Thyroid gland (tissue), 4 donors: Measurements from ENCODE around the gene HNRNPA2B1. TPM values are rescaled to one million over a fixed set of nuclear protein-coding genes. Genes with fewer than 3 reads are reported as not detected.
A peak's percentile ranks its signal among the peaks of the same experiment; 100 is the strongest.

Experiments used
- DNase-seq, 2 donors: peaks; one replicate each; pipeline ENCODE4 v3.0.0-alpha.2; 2019
- H3K27ac ChIP-seq, 3 donors: fragments of 200-600 bp; sonication (generic); 1 replicate in 2 of 3; 2 replicates in 1 of 3; pipeline ENCODE4 v1.5.1; 2016 to 2019; ENCODE audit warnings: mild to moderate bottlenecking in 1 of 3, moderate library complexity in 1 of 3
- H3K27me3 ChIP-seq: fragments of 200-600 bp; sonication (generic); one replicate; pipeline ENCODE4 v1.5.1; 2019
- H3K36me3 ChIP-seq, 2 donors: fragments of 200-600 bp; sonication (generic); one replicate each; pipeline ENCODE4 v1.5.1; 2016 to 2019
- H3K4me1 ChIP-seq, 2 donors: fragments of 200-600 bp; sonication (generic); one replicate each; pipeline ENCODE4 v1.5.1; 2017 to 2019
- H3K4me3 ChIP-seq, 3 donors: fragments of 200-600 bp; sonication (generic); replicated peaks in 1 of 3; 1 replicate in 2 of 3; 2 replicates in 1 of 3; pipeline ENCODE4 v1.5.1; 2016; ENCODE audit warnings: mild to moderate bottlenecking in 1 of 3
- H3K9me3 ChIP-seq: fragments of 200-600 bp; sonication (generic); one replicate; pipeline ENCODE4 v1.5.1; 2017
- POLR2A ChIP-seq, 2 donors: fragments of 450-650 bp; IDR thresholded peaks; one replicate each; pipeline ENCODE4 v1.6.1; 2017; ENCODE audit warnings: antibody characterized with exemption in 2 of 2, mild to moderate bottlenecking in 2 of 2, moderate library complexity in 1 of 2
- WGBS, 2 donors: methylation state at CpG; one replicate each; pipeline ENCODE4 v1.1.5; 2017; 5-methylcytosine and 5-hydroxymethylcytosine counted together
- intact Hi-C: fragments of 100-400 bp; cut with DNase I; formaldehyde crosslinking; loops from one replicate; pipeline ENCODE4 v1.15.1; 2023
- total RNA-seq, 4 donors: library from RNA; depleted of rRNA; stranded (reverse); fragments of >200 nt; gene quantifications; one replicate each; pipeline ENCODE4 v1.2.3, GENCODE V29; 2016
- TF ChIP-seq, protein P1 (sequence below), 6 experiments: fragments of 200-600 bp in 3 of 6; fragments of 450-650 bp in 3 of 6; sonication (generic) in 3 of 6; IDR thresholded peaks; one replicate each; pipeline ENCODE4 v1.5.1; 2016 to 2019; ENCODE audit warnings: antibody characterized with exemption in 6 of 6, mild to moderate bottlenecking in 2 of 6, inconsistent platforms in 1 of 6, moderate library complexity in 1 of 6

The HNRNPA2B1 gene
- total RNA-seq, 4 donors from 2014 or later = 192 to 303 (median 239) TPM

- peak; percentile 80 to 81 for DNase-seq
- H3K9me3 ChIP-seq = no peaks in the 10 kb centered on the region
- TF ChIP-seq, protein P1, sequence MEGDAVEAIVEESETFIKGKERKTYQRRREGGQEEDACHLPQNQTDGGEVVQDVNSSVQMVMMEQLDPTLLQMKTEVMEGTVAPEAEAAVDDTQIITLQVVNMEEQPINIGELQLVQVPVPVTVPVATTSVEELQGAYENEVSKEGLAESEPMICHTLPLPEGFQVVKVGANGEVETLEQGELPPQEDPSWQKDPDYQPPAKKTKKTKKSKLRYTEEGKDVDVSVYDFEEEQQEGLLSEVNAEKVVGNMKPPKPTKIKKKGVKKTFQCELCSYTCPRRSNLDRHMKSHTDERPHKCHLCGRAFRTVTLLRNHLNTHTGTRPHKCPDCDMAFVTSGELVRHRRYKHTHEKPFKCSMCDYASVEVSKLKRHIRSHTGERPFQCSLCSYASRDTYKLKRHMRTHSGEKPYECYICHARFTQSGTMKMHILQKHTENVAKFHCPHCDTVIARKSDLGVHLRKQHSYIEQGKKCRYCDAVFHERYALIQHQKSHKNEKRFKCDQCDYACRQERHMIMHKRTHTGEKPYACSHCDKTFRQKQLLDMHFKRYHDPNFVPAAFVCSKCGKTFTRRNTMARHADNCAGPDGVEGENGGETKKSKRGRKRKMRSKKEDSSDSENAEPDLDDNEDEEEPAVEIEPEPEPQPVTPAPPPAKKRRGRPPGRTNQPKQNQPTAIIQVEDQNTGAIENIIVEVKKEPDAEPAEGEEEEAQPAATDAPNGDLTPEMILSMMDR (IDR thresholded peaks at IDR 0.05) = no peak
- TF ChIP-seq POLR2A (IDR thresholded peaks at IDR 0.05) = no peak
Measured at GRCh38 chr7:26147030-26147429, 53.5 kb downstream of the HNRNPA2B1 start.

GRCh38 chr7:26145238-26145637 lies 55.3 kb downstream of the HNRNPA2B1 start:
- no peaks in the 10 kb centered on the region for H3K9me3 ChIP-seq
- 85 to 90% methylated on average over 4 of the region's 4 CpGs for whole genome bisulfite sequencing, 2 donors
- no peaks in the 10 kb centered on the region for H3K27me3 ChIP-seq
- H3K4me1 ChIP-seq = peaks cover 0 to 8% of the 10 kb centered on the region in 2 donors
- DNase-seq = no peak
- no peaks in the 10 kb centered on the region for H3K36me3 ChIP-seq
- H3K27ac ChIP-seq = no peak overlapping the region
- no peak overlapping the region for H3K4me3 ChIP-seq
- TF ChIP-seq POLR2A (IDR thresholded peaks at IDR 0.05) = no peak
- TF ChIP-seq, protein P1 (IDR thresholded peaks at IDR 0.05) = no peak
- intact Hi-C loops = no loop called here

More at GRCh38 chr7:26147030-26147429, 53.5 kb downstream of the HNRNPA2B1 start:
- peaks cover 0 to 7% of the 10 kb centered on the region in 2 donors for H3K4me1 ChIP-seq
- H3K27ac ChIP-seq = no peak overlapping the region
- 70 to 88% methylated on average over 1 of the region's 1 CpG for WGBS, 2 donors
- H3K4me3 ChIP-seq = no peak overlapping the region
- H3K36me3 ChIP-seq = no peaks in the 10 kb centered on the region
- no peaks in the 10 kb centered on the region for H3K27me3 ChIP-seq
- intact Hi-C loops = no loop called here

DNA sequence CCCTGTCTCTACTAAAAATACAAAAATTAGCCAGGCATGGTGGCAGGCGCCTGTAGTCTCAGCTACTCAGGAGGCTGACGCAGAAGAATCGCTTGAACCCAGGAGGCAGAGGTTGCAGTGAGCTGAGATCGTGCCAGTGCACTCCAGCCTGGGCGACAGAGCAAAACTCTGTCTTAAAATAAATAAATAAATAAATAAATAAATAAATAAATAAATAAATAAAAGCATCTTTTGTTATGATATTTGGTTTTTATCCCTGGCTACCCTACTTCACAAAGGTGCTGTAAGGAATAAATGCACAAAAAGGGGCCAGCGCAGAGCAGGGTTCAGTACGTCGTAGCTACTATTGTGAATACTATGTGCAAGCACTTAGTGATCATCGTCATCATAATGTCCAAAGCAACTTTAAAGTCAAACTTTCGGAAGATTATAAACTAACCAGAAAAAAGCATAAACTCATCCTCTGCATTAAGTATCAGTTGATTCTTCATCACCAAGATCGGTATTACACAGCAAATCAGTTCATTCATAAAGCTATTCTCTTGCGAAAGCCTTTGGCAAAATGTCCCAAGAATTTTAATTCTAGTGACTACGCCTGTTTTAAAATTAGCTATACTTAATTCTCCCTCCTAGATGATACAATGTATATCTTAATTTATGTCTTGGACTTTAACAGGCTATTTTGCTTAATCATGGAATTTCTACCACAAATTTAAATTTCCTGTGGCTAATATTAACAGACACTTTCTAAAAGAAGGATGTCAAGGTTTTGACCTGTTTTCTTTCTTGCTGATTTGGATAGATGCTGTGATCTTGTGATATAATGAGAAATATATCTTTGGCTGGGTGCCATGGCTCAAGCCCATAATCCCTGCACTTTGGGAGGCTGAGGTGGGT lies 56.1 kb downstream of the HNRNPA2B1 start:
- Histone ChIP-seq H3K9me3 (no peaks in the 10 kb centered on the region), H3K36me3 (no peaks in the 10 kb centered on the region), H3K27ac (no peak overlapping the region), H3K4me1 (peaks cover 0 to 8% of the 10 kb centered on the region in 2 donors), H3K4me3 (no peak overlapping the region), H3K27me3 (no peaks in the 10 kb centered on the region)
- no peak for TF ChIP-seq POLR2A (IDR thresholded peaks at IDR 0.05)
- TF ChIP-seq, protein P1 (IDR thresholded peaks at IDR 0.05) = no peak
- intact Hi-C loops = no loop called here
- no peak for DNase-seq
- 90 to 92% methylated on average over 13 of the region's 13 CpGs for WGBS, 2 donors

- intact Hi-C loops = no loop called here
- TF ChIP-seq, protein P1 (IDR thresholded peaks at IDR 0.05) = no peak
- TF ChIP-seq POLR2A (IDR thresholded peaks at IDR 0.05) = no peak
Measured at GRCh38 chr7:26143298-26144048, 57.1 kb downstream of the HNRNPA2B1 start.

More at GRCh38 chr7:26143298-26144048, 57.1 kb downstream of the HNRNPA2B1 start:
- DNase-seq = no peak
- Histone ChIP-seq H3K36me3 (no peaks in the 10 kb centered on the region), H3K4me1 (peaks cover 0 to 8% of the 10 kb centered on the region in 2 donors), H3K4me3 (no peak overlapping the region), H3K27me3 (no peaks in the 10 kb centered on the region), H3K27ac (no peak overlapping the region), H3K9me3 (no peaks in the 10 kb centered on the region)
- WGBS, 2 donors = 71 to 74% methylated on average over 5 of the region's 5 CpGs
